Measurements from ENCODE around the gene DDX49. TPM values are rescaled to one million over a fixed set of nuclear protein-coding genes. Genes with fewer than 3 reads are reported as not detected.
"Not testable (repeated sequence)": the region's sequence is repeated elsewhere in the genome, so short reads cannot be mapped to it uniquely, and the experiment has no call there.

Gene DDX49
- total RNA-seq, 1 experiment from 2014 or later, result 120 TPM

DNA sequence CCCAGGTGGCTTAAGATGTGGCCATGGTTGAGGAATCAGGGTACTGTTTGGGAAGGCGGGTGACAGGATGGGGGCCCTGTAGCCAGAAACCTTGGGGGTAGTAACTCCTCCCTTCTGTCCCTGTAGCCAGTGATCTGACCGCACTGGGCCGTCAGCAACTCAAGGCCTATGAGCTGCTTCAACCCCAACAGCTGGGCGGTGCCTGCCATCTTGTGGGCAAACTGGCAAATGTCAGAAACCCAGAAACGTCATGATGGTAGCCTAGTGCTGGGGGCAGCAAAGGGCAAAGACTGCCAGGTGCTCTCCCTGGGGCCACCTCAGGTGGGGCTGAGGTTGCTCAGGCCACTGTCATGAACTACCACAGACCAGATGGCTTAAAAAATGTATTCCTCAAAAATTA is 3.9 kb upstream of the DDX49 start:
- TF ChIP-seq EZH2phosphoT487 (IDR thresholded peaks at IDR 0.05; ENCODE audit: borderline replicate concordance, low read length) (no peak), EZH2 (IDR thresholded peaks at IDR 0.05; ENCODE audit: low read length, unreplicated experiment) (no peak)
- TF ChIP-seq, protein P1, sequence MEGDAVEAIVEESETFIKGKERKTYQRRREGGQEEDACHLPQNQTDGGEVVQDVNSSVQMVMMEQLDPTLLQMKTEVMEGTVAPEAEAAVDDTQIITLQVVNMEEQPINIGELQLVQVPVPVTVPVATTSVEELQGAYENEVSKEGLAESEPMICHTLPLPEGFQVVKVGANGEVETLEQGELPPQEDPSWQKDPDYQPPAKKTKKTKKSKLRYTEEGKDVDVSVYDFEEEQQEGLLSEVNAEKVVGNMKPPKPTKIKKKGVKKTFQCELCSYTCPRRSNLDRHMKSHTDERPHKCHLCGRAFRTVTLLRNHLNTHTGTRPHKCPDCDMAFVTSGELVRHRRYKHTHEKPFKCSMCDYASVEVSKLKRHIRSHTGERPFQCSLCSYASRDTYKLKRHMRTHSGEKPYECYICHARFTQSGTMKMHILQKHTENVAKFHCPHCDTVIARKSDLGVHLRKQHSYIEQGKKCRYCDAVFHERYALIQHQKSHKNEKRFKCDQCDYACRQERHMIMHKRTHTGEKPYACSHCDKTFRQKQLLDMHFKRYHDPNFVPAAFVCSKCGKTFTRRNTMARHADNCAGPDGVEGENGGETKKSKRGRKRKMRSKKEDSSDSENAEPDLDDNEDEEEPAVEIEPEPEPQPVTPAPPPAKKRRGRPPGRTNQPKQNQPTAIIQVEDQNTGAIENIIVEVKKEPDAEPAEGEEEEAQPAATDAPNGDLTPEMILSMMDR (conservative IDR thresholded peaks at IDR 0.05; ENCODE audit: low read depth, low read length), result peak; percentile 64
- no peaks in the 10 kb centered on the region for H3K27me3 ChIP-seq (ENCODE audit: low read length)
- no peak overlapping the region for H3K4me2 ChIP-seq (ENCODE audit: low read length)
- H3K27ac ChIP-seq (ENCODE audit: low read length), result no peak overlapping the region
- no peaks in the 10 kb centered on the region for H3K9me2 ChIP-seq (replicated peaks; ENCODE audit: low read length)
- DNase-seq (peak; percentile 55), ATAC-seq (no peak)
- ChIA-PET POLR2A (ENCODE audit: unreplicated experiment) (no interaction called here), CTCF (no interaction called here)
- intact Hi-C loops (cut with micrococcal nuclease), result no loop called here
- BruUV-seq (replicated peaks), result no TSS peak
- H3F3A ChIP-seq (ENCODE audit: low read length, unreplicated experiment), result no peaks in the 10 kb centered on the region
- 0 out of 2 replicates have a peak, but pooled peaks cover 6% of the 10 kb centered on the region for H4K20me1 ChIP-seq (ENCODE audit: low read length)
- H3K4me1 ChIP-seq (ENCODE audit: insufficient read depth, low read length), result peaks cover 16% of the 10 kb centered on the region
- H2AFZ ChIP-seq (ENCODE audit: low read length), result no peak overlapping the region
- H3K79me2 ChIP-seq (ENCODE audit: low read length), result peaks cover 73% of the 10 kb centered on the region
- peaks cover 13% of the 10 kb centered on the region; the same call in 1 of the 2 replicates for H3K36me3 ChIP-seq (ENCODE audit: low read depth, low read length)
- no peak overlapping the region for H3K4me3 ChIP-seq (ENCODE audit: low read length)
- no peaks in the 10 kb centered on the region for H3K9me3 ChIP-seq (ENCODE audit: low read length)
- no peak overlapping the region for H3K9ac ChIP-seq (ENCODE audit: low read length)

DNA sequence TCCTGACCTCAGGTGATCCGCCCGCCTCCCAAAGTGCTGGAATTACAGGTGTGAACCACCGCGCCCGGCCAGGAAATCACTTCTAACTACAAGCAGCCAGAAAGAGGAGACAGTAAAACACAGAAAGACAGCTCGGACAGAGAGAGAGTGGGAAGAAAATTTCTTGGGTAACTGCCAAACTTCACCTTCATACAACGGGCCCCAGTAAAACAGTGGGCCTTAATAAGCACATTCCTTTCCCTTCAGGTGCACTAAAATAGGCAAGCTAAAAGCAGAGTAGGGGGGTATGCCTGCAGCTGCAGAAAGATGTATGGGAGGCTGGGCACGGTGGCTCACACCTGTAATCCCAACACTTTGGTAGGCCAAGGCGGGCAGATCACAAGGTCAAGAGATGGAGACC is 1.9 kb upstream of the DDX49 start:
- H2AFZ ChIP-seq (ENCODE audit: low read length); H3K9me3 ChIP-seq (ENCODE audit: low read length); H3F3A ChIP-seq (ENCODE audit: low read length, unreplicated experiment); H3K27me3 ChIP-seq (ENCODE audit: low read length); ATAC-seq; POLR2A ChIA-PET (ENCODE audit: unreplicated experiment); DNase-seq; intact Hi-C loops (cut with micrococcal nuclease); H3K27ac ChIP-seq (ENCODE audit: low read length); BruUV-seq (replicated peaks); H4K20me1 ChIP-seq (ENCODE audit: low read length); H3K9me2 ChIP-seq (replicated peaks; ENCODE audit: low read length): not testable (repeated sequence)
- peak overlapping the region; percentile 92 for H3K4me2 ChIP-seq (ENCODE audit: low read length)
- CTCF ChIA-PET, result interaction anchor here (0.7 to 2.3 kb wide), 2 partner anchors 69 to 70 kb away, joined by 8 to 12 read pairs; no protein-coding TSS in a partner anchor
- H3K79me2 ChIP-seq (ENCODE audit: low read length), result peaks cover 83% of the 10 kb centered on the region
- peaks cover 22% of the 10 kb centered on the region for H3K36me3 ChIP-seq (ENCODE audit: low read depth, low read length)
- peak overlapping the region; percentile 97 for H3K4me3 ChIP-seq (ENCODE audit: low read length)
- H3K4me1 ChIP-seq (ENCODE audit: insufficient read depth, low read length), result peaks cover 16% of the 10 kb centered on the region
- H3K9ac ChIP-seq (ENCODE audit: low read length), result peak overlapping the region; percentile 92; the same call in 1 of the 2 replicates

DNA sequence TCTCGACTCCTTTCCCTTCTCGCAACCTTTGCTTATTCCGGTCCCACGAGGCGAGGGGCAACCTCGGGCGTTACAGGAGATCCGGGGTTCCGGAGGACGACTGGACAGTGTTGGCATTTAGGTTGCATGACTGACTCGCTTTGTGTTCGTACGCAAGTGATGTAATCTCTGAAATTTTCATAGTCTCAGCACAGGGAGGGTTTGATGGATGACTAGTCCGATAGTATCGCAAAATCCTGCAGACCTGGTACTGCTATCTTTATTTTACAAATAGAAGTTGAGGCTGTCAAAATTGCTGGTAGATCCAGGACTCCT is 342 bp downstream of the DDX49 start:
- Histone ChIP-seq H3K9ac (ENCODE audit: low read length) (peak overlapping the region; percentile 90), H4K20me1 (ENCODE audit: low read length) (no peaks in the 10 kb centered on the region), H3K4me1 (ENCODE audit: insufficient read depth, low read length) (peaks cover 16% of the 10 kb centered on the region), H3K4me3 (ENCODE audit: low read length) (peak overlapping the region; percentile 97), H2AFZ (ENCODE audit: low read length) (peak overlapping the region; percentile 58), H3K27me3 (ENCODE audit: low read length) (no peaks in the 10 kb centered on the region), H3K79me2 (ENCODE audit: low read length) (peaks cover 63% of the 10 kb centered on the region), H3K27ac (ENCODE audit: low read length) (no peak overlapping the region; the same call in 1 of the 2 replicates), H3K36me3 (ENCODE audit: low read depth, low read length) (peaks cover 31% of the 10 kb centered on the region), H3K9me3 (ENCODE audit: low read length) (no peaks in the 10 kb centered on the region), H3K4me2 (ENCODE audit: low read length) (peak overlapping the region; percentile 96), H3F3A (ENCODE audit: low read length, unreplicated experiment) (no peaks in the 10 kb centered on the region), H3K9me2 (replicated peaks; ENCODE audit: low read length) (no peaks in the 10 kb centered on the region)
- CTCF ChIA-PET, result interaction anchor here (2.3 kb wide), 1 partner anchor 67 kb away, joined by 12 read pairs; no protein-coding TSS in a partner anchor
- POLR2A ChIA-PET (ENCODE audit: unreplicated experiment), result interaction anchor here (0.6 to 1.2 kb wide), 4 partner anchors 49 to 67 kb away, joined by 3 to 20 read pairs (median 6); no protein-coding TSS in a partner anchor
- no peak for TF ChIP-seq EZH2phosphoT487 (IDR thresholded peaks at IDR 0.05; ENCODE audit: borderline replicate concordance, low read length)
- TF ChIP-seq, protein P1 (conservative IDR thresholded peaks at IDR 0.05; ENCODE audit: low read depth, low read length), result no peak
- no peak for TF ChIP-seq EZH2 (IDR thresholded peaks at IDR 0.05; ENCODE audit: low read length, unreplicated experiment)
- ATAC-seq (no peak), DNase-seq (no peak)
- intact Hi-C loops (cut with micrococcal nuclease), result no loop called here
- BruUV-seq (replicated peaks), result TSS peak; percentile 83
